ENCODE measurements around the gene PRRT1B.

Gene PRRT1B

DNA sequence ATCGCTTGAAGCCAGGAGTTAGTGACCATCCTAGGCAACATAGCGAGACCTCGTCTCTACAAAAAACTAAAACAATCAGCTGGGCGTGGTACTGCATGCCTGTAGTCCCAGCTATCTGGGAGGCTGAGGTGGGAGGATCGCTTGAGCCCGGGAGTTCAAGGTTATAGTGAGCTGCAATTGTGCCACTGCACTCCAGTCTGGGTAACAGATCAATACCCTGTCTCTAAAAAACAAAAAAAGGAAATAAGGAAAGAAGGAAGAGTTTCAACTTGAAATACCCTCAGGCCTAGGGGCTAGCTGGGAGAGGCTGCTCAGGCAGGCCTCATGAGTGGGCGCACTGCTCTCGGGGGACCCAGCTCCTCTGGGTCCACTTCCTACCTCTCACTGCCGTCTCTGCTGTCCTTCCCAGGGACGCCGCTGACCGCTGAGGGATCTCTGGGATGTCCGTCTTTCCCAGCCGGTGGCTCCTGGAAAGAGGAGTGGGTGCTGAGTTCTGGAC lies 56.4 kb downstream of the PRRT1B start:
- DNase-seq, result no peak

- no peak for DNase-seq
Observed at GRCh38 chr9:131603199-131603598, 57.9 kb downstream of the PRRT1B start.

- no peak for DNase-seq
Observed at GRCh38 chr9:131603711-131604439, 58.6 kb downstream of the PRRT1B start.

GRCh38 chr9:131605770-131606590 lies 60.7 kb downstream of the PRRT1B start:
- no peak for DNase-seq

DNA sequence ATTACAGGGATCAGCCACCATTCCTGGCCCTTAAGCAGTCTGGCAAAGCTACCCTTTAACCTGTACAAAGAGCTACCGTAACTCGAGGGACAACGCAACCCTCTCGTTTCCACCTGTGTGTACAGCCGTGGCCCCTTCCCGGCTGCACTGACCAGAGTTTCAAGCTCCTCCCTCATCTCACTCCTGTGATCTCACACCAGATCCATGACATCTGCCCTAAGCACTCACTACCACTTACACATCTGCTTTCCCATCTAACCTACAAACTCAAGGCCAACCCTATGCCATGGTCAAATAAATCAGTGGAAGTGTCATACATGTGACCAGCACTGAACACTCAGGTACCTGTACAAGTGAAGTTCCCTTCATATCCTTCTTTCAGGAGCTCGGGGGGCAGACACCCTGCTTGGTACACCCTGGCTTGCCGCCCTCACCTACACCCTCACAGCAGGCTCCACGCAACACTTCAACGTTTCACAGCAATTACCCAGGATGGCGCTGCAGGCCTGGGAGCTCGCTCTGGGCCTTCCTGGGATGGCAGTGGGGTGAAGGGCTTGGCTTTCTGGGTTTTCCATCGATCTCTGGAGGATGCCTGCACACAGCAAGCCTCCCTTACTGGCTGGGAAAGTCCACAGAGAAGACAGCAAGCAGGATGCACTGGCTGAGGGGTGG lies 61.7 kb downstream of the PRRT1B start:
- no peak for DNase-seq

GRCh38 chr9:131607591-131607990 lies 62.3 kb downstream of the PRRT1B start:
- DNase-seq, result no peak

DNA sequence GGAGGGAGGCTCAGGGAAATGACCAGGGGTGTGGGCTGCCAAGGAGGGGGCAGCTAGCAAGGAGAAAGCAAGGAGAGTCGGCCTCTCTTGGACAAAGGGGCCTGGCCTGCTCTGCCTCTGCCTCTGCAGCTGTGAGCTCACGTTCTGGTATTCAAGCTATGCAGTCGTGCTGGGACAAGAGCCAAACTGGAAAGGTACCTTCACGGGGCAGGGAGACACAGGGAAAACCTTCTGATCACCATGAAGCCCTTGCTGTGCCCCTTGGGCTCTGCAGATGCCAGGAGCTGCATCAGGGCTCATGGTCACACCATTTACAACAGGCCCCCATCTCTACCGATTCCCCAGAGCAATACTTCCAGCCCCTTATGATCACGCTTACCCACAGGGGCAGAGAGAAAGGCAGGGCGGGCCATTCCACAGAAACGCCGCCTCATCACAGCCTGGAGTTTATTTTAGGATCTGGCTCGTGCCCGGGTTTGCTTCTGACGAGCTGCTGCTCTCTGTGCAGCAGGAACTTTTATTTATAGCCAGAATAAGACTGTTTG lies 63.2 kb downstream of the PRRT1B start:
- DNase-seq, result no peak

Data from stimulated activated CD4-positive, alpha-beta T cell treated with anti-CD3 and anti-CD28 coated beads, Interleukin-1b, Interleukin-23, amount 100 ng/mL, for 48 hours (primary cell).